CD4-positive, alpha-beta T cell treated with Interleukin-15 for 4 hours (primary cell): Measurements from ENCODE around the gene ZNF446.
"Not testable (repeated sequence)": the region's sequence is repeated elsewhere in the genome, so short reads cannot be mapped to it uniquely, and the experiment has no call there.

Source experiments
- DNase-seq: peaks from one replicate; pipeline ENCODE4 v3.0.0-alpha.2; 2020; ENCODE audit warnings: low spot score

The ZNF446 gene

GRCh38 chr19:58475714-58476497 lies at the start of gene ZNF446:
Gene ZNF446, plus strand, starts transcription at chr19:58476352. Its CDS starts 867 bp downstream, at chr19:58477219.
- DNase-seq, result peak; percentile 95

DNA sequence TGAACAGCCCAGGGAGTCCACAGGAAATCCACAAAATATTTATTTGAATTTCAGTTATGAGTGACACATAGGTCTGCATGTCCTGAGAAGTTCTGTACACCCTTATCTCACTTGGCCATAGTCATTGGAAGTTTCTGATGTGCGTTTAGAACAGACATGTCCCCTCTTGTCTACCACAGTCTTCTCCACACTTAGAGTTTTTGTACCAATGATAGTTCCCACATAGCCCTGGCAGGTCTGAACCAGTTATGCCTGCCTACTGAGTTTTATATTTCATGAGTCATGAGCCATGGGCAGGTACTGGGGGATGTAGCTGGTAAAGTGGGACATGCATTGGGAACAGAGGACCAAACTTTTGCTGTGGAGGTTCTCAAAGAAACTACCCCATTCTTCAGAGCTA lies 47.5 kb upstream of the ZNF446 start:
- DNase-seq, result no peak

GRCh38 chr19:58429745-58430144 lies 46.4 kb upstream of the ZNF446 start:
- DNase-seq, result no peak

DNA sequence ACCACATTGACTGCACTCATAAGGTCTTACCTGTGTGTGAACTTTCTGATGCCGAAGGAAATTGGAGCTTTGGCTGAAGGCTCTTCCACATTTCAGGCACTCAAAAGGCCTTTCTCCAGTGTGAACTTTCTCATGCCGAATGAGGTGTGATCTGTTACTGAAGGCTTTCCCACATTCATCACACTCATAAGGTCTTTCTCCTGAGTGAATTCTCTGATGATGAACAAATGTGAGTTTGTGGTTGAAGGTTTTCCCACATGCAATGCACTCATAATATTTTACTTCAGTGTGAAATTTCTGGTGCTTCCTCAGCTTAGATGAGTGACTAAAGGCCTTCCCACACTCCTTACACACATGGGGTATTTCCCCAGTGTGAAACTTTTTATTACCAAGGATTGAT lies 41.9 kb upstream of the ZNF446 start:
- DNase-seq, result no peak

- peak; percentile 98 for DNase-seq
These were observed 36.3 kb upstream of the ZNF446 start, which contains the start of gene ZNF132 for GRCh38 chr19:58439576-58440554. Gene ZNF132, minus strand, starts transcription at chr19:58440153. Its CDS starts 332 bp downstream, at chr19:58439821.

- DNase-seq, result no peak
These were observed 35.6 kb upstream of the ZNF446 start for GRCh38 chr19:58440556-58440955.

DNA sequence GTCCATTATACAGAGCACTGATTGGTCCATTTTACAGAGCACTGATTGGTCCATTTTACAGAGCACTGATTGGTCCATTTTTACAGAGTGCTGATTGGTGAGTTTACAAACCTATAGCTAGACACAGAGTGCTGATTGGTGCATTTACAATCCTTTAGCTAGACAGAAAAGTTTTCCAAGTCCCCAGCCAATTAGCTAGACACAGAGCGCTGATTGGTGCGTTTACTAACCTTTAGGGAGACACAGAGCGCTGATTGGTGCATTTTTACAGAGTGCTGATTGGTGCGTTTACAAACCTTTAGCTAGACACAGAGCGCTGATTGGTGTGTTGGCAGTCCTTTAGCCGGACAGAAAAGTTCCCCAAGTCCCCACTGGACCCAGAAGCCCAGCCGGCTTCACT lies 33.2 kb upstream of the ZNF446 start:
- not testable (repeated sequence) for DNase-seq

DNA sequence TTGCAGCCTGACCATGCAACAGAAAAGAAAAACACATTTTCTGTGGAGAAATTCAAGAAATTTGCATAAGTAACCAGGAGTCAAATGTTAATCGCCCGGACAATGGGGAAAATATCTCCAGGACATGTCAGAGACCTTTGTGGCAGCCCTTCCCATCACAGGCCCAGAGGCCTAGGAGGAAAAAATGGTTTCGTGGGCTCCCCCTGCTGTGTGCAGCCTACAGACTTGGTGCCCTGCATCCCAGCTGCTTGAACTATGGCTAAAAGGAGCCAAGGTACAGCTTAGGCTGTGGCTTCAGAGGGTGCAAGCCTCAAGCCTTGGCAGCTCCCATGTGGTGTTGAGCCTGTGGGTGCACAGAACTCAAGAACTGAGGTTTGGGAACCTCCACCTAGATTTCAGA lies 27.3 kb upstream of the ZNF446 start:
- not testable (repeated sequence) for DNase-seq

GRCh38 chr19:58449980-58450379 lies 26.2 kb upstream of the ZNF446 start:
- not testable (repeated sequence) for DNase-seq

- no peak for DNase-seq
These were observed 25.2 kb upstream of the ZNF446 start for GRCh38 chr19:58450856-58451357.

DNA sequence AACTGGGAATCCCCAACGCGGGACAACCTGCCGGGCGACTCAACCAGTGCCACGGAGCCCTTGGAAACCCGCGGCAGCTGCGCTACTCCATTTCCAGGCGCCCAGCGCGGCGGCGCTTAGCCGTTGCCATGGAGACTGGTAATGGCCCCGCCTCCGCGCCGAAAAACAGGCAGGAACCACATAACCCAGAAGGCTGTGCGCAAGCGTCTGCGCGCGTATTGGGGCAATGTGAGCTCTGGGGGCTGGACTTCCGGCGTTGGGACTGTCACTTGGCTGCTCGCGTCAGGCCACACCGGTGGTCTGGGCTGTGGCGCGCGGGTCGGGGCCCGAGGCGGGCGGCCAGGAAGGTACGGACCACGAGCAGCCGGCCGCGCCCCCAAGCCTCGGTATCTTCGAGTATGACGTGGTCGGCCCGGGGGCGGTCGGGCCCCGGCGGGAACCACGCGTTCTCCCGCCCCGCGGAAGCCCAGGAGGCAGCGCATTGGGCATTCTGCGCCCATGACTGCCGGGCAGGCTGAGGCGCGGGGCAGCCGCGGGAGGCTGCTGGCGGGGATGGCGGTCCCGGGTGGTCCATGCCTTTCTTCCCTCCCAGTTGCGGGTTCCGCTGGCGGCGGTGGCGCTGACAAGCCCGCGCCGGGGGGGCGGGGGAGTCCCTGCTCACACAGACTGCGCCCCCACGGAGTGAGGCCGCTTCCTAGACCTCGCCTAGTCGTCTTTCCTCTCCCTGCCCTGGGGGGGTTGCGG lies 24.6 kb upstream of the ZNF446 start, which contains the start of gene ZNF324B:
TSS of gene ZNF324B (plus strand) at position 265 of the 744 bp plus-strand sequence. CDS start 2,080 bp downstream, outside the sequence.
- peak; percentile 97 for DNase-seq

GRCh38 chr19:58453743-58454142 lies 22.4 kb upstream of the ZNF446 start:
- DNase-seq, result no peak

DNA sequence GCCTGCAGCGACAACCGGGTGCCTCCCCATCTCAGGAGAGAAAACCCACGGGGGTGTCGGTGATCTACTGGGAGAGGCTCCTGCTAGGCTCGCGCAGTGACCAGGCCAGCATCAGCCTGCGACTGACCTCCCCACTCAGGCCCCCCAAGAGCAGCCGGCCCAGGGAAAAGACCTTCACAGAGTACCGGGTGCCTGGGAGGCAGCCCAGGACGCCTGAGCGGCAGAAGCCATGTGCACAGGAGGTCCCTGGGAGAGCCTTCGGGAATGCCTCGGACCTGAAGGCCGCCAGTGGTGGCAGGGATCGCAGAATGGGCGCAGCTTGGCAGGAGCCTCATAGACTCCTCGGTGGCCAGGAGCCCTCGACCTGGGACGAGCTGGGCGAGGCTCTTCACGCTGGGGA lies 20.8 kb upstream of the ZNF446 start:
- no peak for DNase-seq

DNA sequence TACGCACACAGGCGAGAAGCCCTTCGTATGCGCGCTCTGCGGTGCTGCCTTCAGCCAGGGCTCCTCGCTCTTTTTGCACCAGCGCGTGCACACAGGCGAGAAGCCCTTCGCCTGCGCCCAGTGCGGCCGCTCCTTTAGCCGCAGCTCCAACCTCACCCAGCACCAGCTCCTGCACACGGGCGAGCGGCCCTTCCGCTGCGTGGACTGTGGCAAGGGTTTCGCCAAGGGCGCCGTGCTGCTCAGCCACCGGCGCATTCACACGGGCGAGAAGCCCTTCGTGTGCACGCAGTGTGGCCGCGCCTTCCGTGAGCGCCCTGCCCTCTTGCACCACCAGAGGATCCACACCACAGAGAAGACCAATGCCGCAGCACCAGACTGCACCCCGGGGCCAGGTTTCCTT lies 20.0 kb upstream of the ZNF446 start:
- no peak for DNase-seq

GRCh38 chr19:58460039-58460438 lies 16.1 kb upstream of the ZNF446 start:
- DNase-seq, result no peak

DNA sequence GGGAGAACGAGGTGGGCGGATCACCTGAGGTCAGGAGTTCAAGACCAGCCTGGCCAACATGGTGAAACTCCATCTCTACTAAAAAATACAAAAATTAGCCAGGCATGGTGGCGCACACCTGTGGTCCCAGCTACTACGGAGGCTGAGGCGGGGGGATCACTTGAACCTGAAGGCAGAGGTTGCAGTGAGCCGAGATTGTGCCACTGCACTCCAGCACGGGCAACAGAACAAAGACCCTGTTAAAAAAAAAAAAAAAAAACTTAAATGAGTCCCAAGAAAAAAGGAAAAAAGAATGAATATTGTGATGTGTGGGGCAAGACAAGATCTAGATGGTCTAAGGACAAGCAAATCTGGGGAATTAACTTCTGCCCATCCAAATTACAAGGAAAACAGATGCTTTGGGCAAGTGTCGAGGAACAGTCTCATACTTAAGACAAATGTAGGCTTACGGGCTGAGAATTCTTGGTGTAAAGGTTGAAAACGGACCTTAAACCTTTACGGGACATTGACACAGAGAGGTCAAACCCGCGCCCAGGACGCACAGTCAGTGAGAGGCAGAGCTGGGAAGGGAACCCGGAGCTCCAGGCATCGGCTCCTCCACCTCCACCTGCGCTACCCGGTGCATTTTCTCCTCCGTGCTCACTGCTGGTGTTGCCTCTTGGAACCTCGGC lies 9.9 kb upstream of the ZNF446 start:
- no peak for DNase-seq

GRCh38 chr19:58466760-58467589 lies 9.2 kb upstream of the ZNF446 start, which contains the start of gene ZNF324:
Gene ZNF324, plus strand, starts transcription at chr19:58467080. Its CDS starts 2,106 bp downstream, at chr19:58469186.
- DNase-seq, result peak; percentile 96

GRCh38 chr19:58468216-58468839 lies 7.8 kb upstream of the ZNF446 start:
- no peak for DNase-seq

DNA sequence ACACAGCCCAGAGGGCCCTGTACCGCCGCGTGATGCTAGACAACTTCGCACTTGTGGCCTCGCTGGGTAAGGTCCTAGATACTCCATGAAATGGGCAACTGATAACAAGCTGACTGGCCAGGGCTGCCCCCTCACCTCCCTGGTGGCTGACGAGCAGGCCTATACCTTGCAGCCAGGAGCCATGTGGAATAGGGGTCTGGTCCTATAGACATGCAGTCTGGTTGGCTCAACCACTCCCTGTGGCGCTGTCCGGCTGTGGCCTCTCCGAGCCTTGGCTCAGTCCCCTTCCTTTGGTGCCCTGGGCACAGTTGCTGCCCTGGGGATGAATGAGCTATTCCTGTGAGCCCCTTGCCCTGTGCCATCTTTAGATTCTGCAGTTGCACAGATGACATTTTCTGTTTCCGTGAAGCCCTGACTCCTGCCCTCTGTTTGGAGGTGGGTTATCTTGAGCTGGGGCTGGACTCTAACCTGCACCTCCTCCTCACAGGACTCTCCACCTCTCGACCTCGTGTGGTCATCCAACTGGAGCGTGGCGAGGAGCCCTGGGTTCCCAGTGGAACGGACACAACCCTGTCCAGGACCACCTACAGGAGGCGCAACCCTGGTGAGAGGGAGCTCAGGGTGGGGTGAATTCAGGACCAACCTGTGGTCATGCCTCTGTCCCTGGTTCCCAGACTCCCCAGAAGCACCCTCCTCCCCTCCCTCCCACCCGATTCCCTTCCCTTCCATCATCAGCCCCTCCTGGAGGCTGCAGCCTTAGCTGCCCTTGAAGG lies 6.7 kb upstream of the ZNF446 start:
- no peak for DNase-seq
